ENCODE measurements around the gene N4BP2.

- TF ChIP-seq POLR2AphosphoS5 (IDR thresholded peaks at IDR 0.05; ENCODE audit: borderline replicate concordance, low read depth, low read length) (no peak), EZH2 (IDR thresholded peaks at IDR 0.05) (no peak), FOXP2 (optimal IDR thresholded peaks at IDR 0.05; ENCODE audit: control extremely low read depth, extremely low read length, insufficient read depth) (no peak)
These were observed 73.9 kb downstream of the N4BP2 start for GRCh38 chr4:40130401-40131036.

All from SK-N-MC (cell line).